ENCODE results near the gene SEMA3B.

Gene SEMA3B

GRCh38 chr3:50321336-50322114 lies 52.6 kb downstream of the SEMA3B start:
- no peaks in the 10 kb centered on the region for H3K27me3 ChIP-seq (ENCODE audit: insufficient read depth, low read length)
- H3K4me1 ChIP-seq (ENCODE audit: insufficient read depth, low read length): peaks cover 17% of the 10 kb centered on the region
- H3K27ac ChIP-seq (ENCODE audit: low read depth, low read length): peak overlapping the region; percentile 99
- no peaks in the 10 kb centered on the region for H3K9me3 ChIP-seq (ENCODE audit: insufficient read depth, low read depth, low read length)
- peaks cover 52% of the 10 kb centered on the region for H3K36me3 ChIP-seq (ENCODE audit: insufficient read depth, low read length)
- peak overlapping the region; percentile 95 for H3K9ac ChIP-seq (ENCODE audit: low read depth, low read length)
- WGBS: under 1% methylated on average over 58 of the region's 59 CpGs
- H3K4me3 ChIP-seq (ENCODE audit: low read length): peak overlapping the region; percentile 92

DNA sequence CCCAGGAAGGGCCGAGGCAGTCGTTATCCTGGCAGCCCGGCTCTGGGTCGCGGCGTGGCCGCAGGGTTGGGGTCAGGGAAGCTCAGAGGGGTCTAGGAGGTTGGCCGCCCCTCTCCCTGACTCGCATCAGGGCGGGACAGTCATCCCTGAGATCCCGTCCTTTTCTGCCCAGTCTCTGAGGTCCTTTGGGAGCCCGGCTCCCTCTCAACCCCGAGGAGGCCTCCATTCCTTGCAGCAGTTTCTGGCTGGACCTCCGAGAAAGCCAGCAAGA lies 53.1 kb downstream of the SEMA3B start:
- peak overlapping the region; percentile 64 for H3K27ac ChIP-seq (ENCODE audit: low read depth, low read length)

GRCh38 chr3:50322386-50323091 lies 53.6 kb downstream of the SEMA3B start, which contains the start of gene HYAL2:
Gene HYAL2 (minus strand): TSS chr3:50322745. CDS start chr3:50320489, 2,256 bp downstream.
- WGBS: 8% methylated on average over 31 of the region's 31 CpGs
- peaks cover 14% of the 10 kb centered on the region for H3K4me1 ChIP-seq (ENCODE audit: insufficient read depth, low read length)
- peak within 1 kb of the TSS; percentile 92 for H3K4me3 ChIP-seq (ENCODE audit: low read length)
- H3K27me3 ChIP-seq (ENCODE audit: insufficient read depth, low read length): no peaks in the 10 kb centered on the region
- peak within 1 kb of the TSS; percentile 95 for H3K9ac ChIP-seq (ENCODE audit: low read depth, low read length)
- no peaks in the 10 kb centered on the region for H3K9me3 ChIP-seq (ENCODE audit: insufficient read depth, low read depth, low read length)
- peak within 1 kb of the TSS; percentile 99 for H3K27ac ChIP-seq (ENCODE audit: low read depth, low read length)
- H3K36me3 ChIP-seq (ENCODE audit: insufficient read depth, low read length): peaks cover 43% of the 10 kb centered on the region

More for the DNA sequence above, 53.1 kb downstream of the SEMA3B start:
- H3K36me3 ChIP-seq (ENCODE audit: insufficient read depth, low read length): peaks cover 47% of the 10 kb centered on the region
- peak overlapping the region; percentile 77 for H3K9ac ChIP-seq (ENCODE audit: low read depth, low read length)
- peak overlapping the region; percentile 92 for H3K4me3 ChIP-seq (ENCODE audit: low read length)
- no peaks in the 10 kb centered on the region for H3K27me3 ChIP-seq (ENCODE audit: insufficient read depth, low read length)
- no peaks in the 10 kb centered on the region for H3K9me3 ChIP-seq (ENCODE audit: insufficient read depth, low read depth, low read length)
- 2% methylated on average over 14 of the region's 14 CpGs for WGBS
- peaks cover 14% of the 10 kb centered on the region for H3K4me1 ChIP-seq (ENCODE audit: insufficient read depth, low read length)

- WGBS: 69% methylated on average over 4 of the region's 4 CpGs
- H3K4me1 ChIP-seq (ENCODE audit: insufficient read depth, low read length): peaks cover 14% of the 10 kb centered on the region
- H3K36me3 ChIP-seq (ENCODE audit: insufficient read depth, low read length): peaks cover 38% of the 10 kb centered on the region
- H3K27me3 ChIP-seq (ENCODE audit: insufficient read depth, low read length): no peaks in the 10 kb centered on the region
- no peak overlapping the region for H3K27ac ChIP-seq (ENCODE audit: low read depth, low read length)
- peak overlapping the region; percentile 92; the same call in 1 of the 2 replicates for H3K4me3 ChIP-seq (ENCODE audit: low read length)
- no peaks in the 10 kb centered on the region for H3K9me3 ChIP-seq (ENCODE audit: insufficient read depth, low read depth, low read length)
- no peak overlapping the region for H3K9ac ChIP-seq (ENCODE audit: low read depth, low read length)
These were observed 54.2 kb downstream of the SEMA3B start for GRCh38 chr3:50323092-50323600.

- Histone ChIP-seq H3K9ac (ENCODE audit: low read depth, low read length) (no peak overlapping the region), H3K4me3 (ENCODE audit: low read length) (no peak overlapping the region), H3K27ac (ENCODE audit: low read depth, low read length) (no peak overlapping the region), H3K27me3 (ENCODE audit: insufficient read depth, low read length) (no peaks in the 10 kb centered on the region), H3K36me3 (ENCODE audit: insufficient read depth, low read length) (peaks cover 32% of the 10 kb centered on the region), H3K9me3 (ENCODE audit: insufficient read depth, low read depth, low read length) (no peaks in the 10 kb centered on the region), H3K4me1 (ENCODE audit: insufficient read depth, low read length) (peaks cover 14% of the 10 kb centered on the region)
- WGBS: 88% methylated on average over 5 of the region's 5 CpGs
These were observed 54.8 kb downstream of the SEMA3B start for GRCh38 chr3:50323614-50324199.

DNA sequence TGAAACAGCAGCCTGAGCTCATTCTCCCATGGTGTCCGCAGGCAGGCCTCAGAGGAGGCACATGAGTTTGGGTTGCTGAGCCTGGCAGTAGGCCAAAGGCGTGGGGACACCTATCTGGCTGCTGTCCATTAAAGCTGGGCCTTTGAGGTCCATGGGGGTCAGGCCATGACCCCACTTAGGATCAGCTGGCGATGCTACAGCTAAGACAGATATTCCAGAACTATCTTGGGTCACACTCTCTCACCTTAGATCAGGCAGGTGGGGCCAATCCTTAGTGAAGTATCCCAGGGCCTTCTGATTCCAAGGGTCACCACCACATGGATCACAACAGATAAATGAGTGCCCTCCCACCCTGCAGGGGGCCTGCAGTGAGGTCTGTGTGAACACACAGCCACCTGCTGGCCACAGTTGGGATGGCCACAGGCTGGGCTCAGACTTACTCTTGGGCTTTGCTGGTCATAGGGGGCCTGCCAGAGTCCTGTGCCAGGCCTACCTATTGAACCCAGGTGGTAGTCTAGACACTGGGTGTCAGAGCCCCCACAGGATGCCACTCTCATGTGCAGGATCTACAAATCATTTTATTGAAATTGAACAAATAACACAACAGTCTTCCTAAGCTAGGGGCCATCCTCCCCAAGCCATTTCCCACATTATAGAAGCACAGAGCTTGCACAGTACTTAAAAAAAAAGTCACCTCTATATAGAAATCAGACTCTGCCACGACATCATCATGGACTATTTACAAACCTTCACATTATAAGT lies 55.6 kb downstream of the SEMA3B start:
- no peaks in the 10 kb centered on the region for H3K9me3 ChIP-seq (ENCODE audit: insufficient read depth, low read depth, low read length)
- peaks cover 14% of the 10 kb centered on the region for H3K4me1 ChIP-seq (ENCODE audit: insufficient read depth, low read length)
- peaks cover 28% of the 10 kb centered on the region for H3K36me3 ChIP-seq (ENCODE audit: insufficient read depth, low read length)
- no peak overlapping the region for H3K4me3 ChIP-seq (ENCODE audit: low read length)
- H3K27ac ChIP-seq (ENCODE audit: low read depth, low read length): no peak overlapping the region
- H3K27me3 ChIP-seq (ENCODE audit: insufficient read depth, low read length): no peaks in the 10 kb centered on the region
- H3K9ac ChIP-seq (ENCODE audit: low read depth, low read length): no peak overlapping the region
- WGBS: 72% methylated on average over 4 of the region's 4 CpGs

- WGBS: 94% methylated on average over 2 of the region's 2 CpGs
These were observed 56.1 kb downstream of the SEMA3B start for GRCh38 chr3:50325113-50325480.

GRCh38 chr3:50325497-50326181 lies 56.7 kb downstream of the SEMA3B start:
- peaks cover 31% of the 10 kb centered on the region for H3K36me3 ChIP-seq (ENCODE audit: insufficient read depth, low read length)
- no peaks in the 10 kb centered on the region for H3K9me3 ChIP-seq (ENCODE audit: insufficient read depth, low read depth, low read length)
- peaks cover 7% of the 10 kb centered on the region for H3K4me1 ChIP-seq (ENCODE audit: insufficient read depth, low read length)
- H3K27ac ChIP-seq (ENCODE audit: low read depth, low read length): no peak overlapping the region
- WGBS: 95% methylated on average over 11 of the region's 11 CpGs
- no peaks in the 10 kb centered on the region for H3K27me3 ChIP-seq (ENCODE audit: insufficient read depth, low read length)
- H3K4me3 ChIP-seq (ENCODE audit: low read length): no peak overlapping the region
- H3K9ac ChIP-seq (ENCODE audit: low read depth, low read length): no peak overlapping the region

More at GRCh38 chr3:50325113-50325480, 56.1 kb downstream of the SEMA3B start:
- H3K4me3 ChIP-seq (ENCODE audit: low read length): no peak overlapping the region
- H3K4me1 ChIP-seq (ENCODE audit: insufficient read depth, low read length): peaks cover 11% of the 10 kb centered on the region
- no peaks in the 10 kb centered on the region for H3K9me3 ChIP-seq (ENCODE audit: insufficient read depth, low read depth, low read length)
- no peak overlapping the region for H3K27ac ChIP-seq (ENCODE audit: low read depth, low read length)
- H3K9ac ChIP-seq (ENCODE audit: low read depth, low read length): no peak overlapping the region
- peaks cover 28% of the 10 kb centered on the region for H3K36me3 ChIP-seq (ENCODE audit: insufficient read depth, low read length)
- H3K27me3 ChIP-seq (ENCODE audit: insufficient read depth, low read length): no peaks in the 10 kb centered on the region

DNA sequence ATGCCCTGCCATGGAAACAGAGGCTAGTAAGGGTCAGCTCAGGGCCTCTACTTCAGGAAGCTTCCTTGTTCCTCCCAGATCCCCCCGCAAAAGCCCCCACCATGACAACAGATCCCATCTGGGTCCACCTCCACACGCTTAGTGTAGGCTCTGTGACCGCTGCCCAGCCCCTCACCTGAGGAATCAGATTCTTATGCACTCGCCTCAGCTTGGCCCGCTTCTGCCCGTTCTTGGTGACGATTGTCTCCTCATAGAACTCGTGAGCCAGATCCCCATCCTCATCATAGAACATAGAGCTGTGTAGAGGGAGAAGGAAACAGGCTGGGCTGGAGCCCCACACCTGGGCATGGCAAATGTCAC lies 57.2 kb downstream of the SEMA3B start:
- Histone ChIP-seq H3K27me3 (ENCODE audit: insufficient read depth, low read length) (no peaks in the 10 kb centered on the region), H3K36me3 (ENCODE audit: insufficient read depth, low read length) (peaks cover 36% of the 10 kb centered on the region), H3K4me1 (ENCODE audit: insufficient read depth, low read length) (peaks cover 7% of the 10 kb centered on the region), H3K9me3 (ENCODE audit: insufficient read depth, low read depth, low read length) (no peaks in the 10 kb centered on the region), H3K27ac (ENCODE audit: low read depth, low read length) (no peak overlapping the region), H3K9ac (ENCODE audit: low read depth, low read length) (no peak overlapping the region), H3K4me3 (ENCODE audit: low read length) (no peak overlapping the region)
- WGBS: 97% methylated on average over 8 of the region's 8 CpGs

DNA sequence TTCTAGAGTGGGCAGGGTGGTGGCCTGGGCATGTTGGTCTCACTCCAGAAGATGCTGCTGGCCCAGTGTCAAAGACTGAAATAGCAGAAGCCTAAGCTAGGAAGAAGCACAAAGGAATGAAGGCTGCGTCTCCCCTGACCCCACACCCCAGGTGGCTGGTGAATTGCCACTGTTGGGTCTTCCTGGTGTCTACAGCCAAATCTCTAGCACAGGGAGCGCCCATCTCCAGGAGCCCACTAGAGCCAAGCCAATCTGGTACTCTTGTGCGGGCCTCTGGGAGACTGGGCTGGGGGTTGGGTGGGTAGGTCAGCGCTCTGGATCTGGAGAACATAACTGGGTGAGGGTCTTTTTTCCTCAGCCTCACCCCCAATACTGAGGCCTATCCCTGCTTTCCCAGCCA lies 58.2 kb downstream of the SEMA3B start:
- H3K27ac ChIP-seq (ENCODE audit: low read depth, low read length): no peak overlapping the region
- WGBS: 88% methylated on average over 3 of the region's 4 CpGs
- peak overlapping the region; percentile 81 for H3K9ac ChIP-seq (ENCODE audit: low read depth, low read length)
- H3K36me3 ChIP-seq (ENCODE audit: insufficient read depth, low read length): peaks cover 46% of the 10 kb centered on the region
- H3K9me3 ChIP-seq (ENCODE audit: insufficient read depth, low read depth, low read length): no peaks in the 10 kb centered on the region
- peak overlapping the region; percentile 88 for H3K4me3 ChIP-seq (ENCODE audit: low read length)
- no peaks in the 10 kb centered on the region for H3K27me3 ChIP-seq (ENCODE audit: insufficient read depth, low read length)
- H3K4me1 ChIP-seq (ENCODE audit: insufficient read depth, low read length): peaks cover 7% of the 10 kb centered on the region
